Measurements from ENCODE around the gene RREB1.
"Not testable (repeated sequence)": the region's sequence is repeated elsewhere in the genome, so short reads cannot be mapped to it uniquely, and the experiment has no call there.

The RREB1 gene

GRCh38 chr6:7268362-7268761, 160.6 kb downstream of the RREB1 start:
- DNase-seq, result no peak

GRCh38 chr6:7268816-7269555, 161.2 kb downstream of the RREB1 start:
- DNase-seq, result no peak

GRCh38 chr6:7269816-7270215, 162.1 kb downstream of the RREB1 start:
- DNase-seq, result no peak

- DNase-seq, result peak in 1 of 2 donors; percentile 38
These were observed 162.8 kb downstream of the RREB1 start for GRCh38 chr6:7270320-7271204.

GRCh38 chr6:7271205-7271534, 163.4 kb downstream of the RREB1 start:
- no peak for DNase-seq

GRCh38 chr6:7273709-7274108, 165.9 kb downstream of the RREB1 start:
- DNase-seq, result no peak

GRCh38 chr6:7274525-7274924, 166.8 kb downstream of the RREB1 start:
- not testable (repeated sequence) for DNase-seq

- DNase-seq, result no peak
These were observed 168.4 kb downstream of the RREB1 start for GRCh38 chr6:7276199-7276524.

GRCh38 chr6:7282097-7282906, 174.5 kb downstream of the RREB1 start:
- no peak for DNase-seq

GRCh38 chr6:7283676-7284075, 175.9 kb downstream of the RREB1 start:
- no peak for DNase-seq

- DNase-seq, result no peak
These were observed 177.7 kb downstream of the RREB1 start for GRCh38 chr6:7285416-7285815.

GRCh38 chr6:7290079-7290478, 182.3 kb downstream of the RREB1 start:
- DNase-seq, result no peak

- no peak for DNase-seq
These were observed 185.0 kb downstream of the RREB1 start for GRCh38 chr6:7292596-7293255.

GRCh38 chr6:7295916-7296315, 188.2 kb downstream of the RREB1 start:
- DNase-seq, result no peak

- no peak for DNase-seq
These were observed 188.8 kb downstream of the RREB1 start for GRCh38 chr6:7296602-7297001.

- no peak for DNase-seq
These were observed 190.4 kb downstream of the RREB1 start for GRCh38 chr6:7298113-7298512.

GRCh38 chr6:7300926-7301325, 193.2 kb downstream of the RREB1 start:
- DNase-seq, result no peak
